Psoas muscle (tissue), 8 donors: ENCODE measurements around the gene ACSL3. TPM values are rescaled to one million over a fixed set of nuclear protein-coding genes. Genes with fewer than 3 reads are reported as not detected.
A peak's percentile ranks its signal among the peaks of the same experiment; 100 is the strongest.

Source experiments
- ATAC-seq, 4 donors: fragments of 200-7000 bp; cut with Tn5 transposase; one replicate each; pipeline ENCODE4 v1.9.1; 2020; ENCODE audit warnings: moderate library complexity in 3 of 4, mild to moderate bottlenecking in 2 of 4
- DNase-seq, 2 donors: peaks; one replicate each; pipeline ENCODE4 v3.0.0-alpha.2; 2020
- H3K27ac ChIP-seq: fragments of 200-600 bp; one replicate; pipeline ENCODE4 v1.8.0; 2022
- H3K27me3 ChIP-seq, 3 donors: fragments of 200-600 bp in 1 of 3; one replicate each; pipeline versions ENCODE4 v1.6.1 to v1.8.0; 2013 to 2022; ENCODE audit warnings: low read length in 2 of 3, mild to moderate bottlenecking in 2 of 3, moderate library complexity in 1 of 3; ENCODE audit not compliant: insufficient read depth in 3 of 3
- H3K36me3 ChIP-seq, 2 donors: fragments of 200-600 bp in 1 of 2; one replicate each; pipeline versions ENCODE4 v1.6.1 to v1.8.0; 2013 to 2022; ENCODE audit warnings: low read depth in 1 of 2, mild to moderate bottlenecking in 1 of 2, moderate library complexity in 1 of 2; ENCODE audit not compliant: insufficient read depth in 1 of 2
- H3K4me1 ChIP-seq: fragments of 200-600 bp; one replicate; pipeline ENCODE4 v1.8.0; 2022
- H3K4me3 ChIP-seq: fragments of 200-600 bp; one replicate; pipeline ENCODE4 v1.8.0; 2022; ENCODE audit warnings: mild to moderate bottlenecking
- H3K9me3 ChIP-seq: fragments of 200-600 bp; one replicate; pipeline ENCODE4 v1.8.0; 2022
- WGBS, 3 donors: extraction: QIAGEN DNeasy Blood & Tissue Kit; methylation state at CpG; one replicate each; pipeline versions ENCODE4 v1.1.6 to v1.1.7; 2013; 5-methylcytosine and 5-hydroxymethylcytosine counted together
- intact Hi-C, 2 donors: fragments of 100-400 bp; cut with DNase I; formaldehyde crosslinking; loops; one replicate each; pipeline versions ENCODE4 v1.11.0 to v1.14.2; 2022
- polyA plus RNA-seq, 3 donors: library from polyadenylated mRNA; stranded (reverse); fragments of 200-250 nt; gene quantifications; one replicate each; pipeline ENCODE4 v1.2.3, GENCODE V29; 2013
- total RNA-seq, 4 donors: library from RNA; stranded (reverse); fragmentation: NEBNext Ultra II Directional in 2 of 4; extraction: Animal tissue kit (Norgen Biotek cat#: 25700) in 2 of 4; gene quantifications; one replicate each; pipeline versions ENCODE4 v1.2.1 to v1.2.4, GENCODE V29; 2021 to 2023
- TF ChIP-seq, protein P1 (sequence below): fragments of 200-600 bp; IDR thresholded peaks from one replicate; pipeline ENCODE4 v1.8.0; 2022; ENCODE audit warnings: antibody characterized with exemption
- donor health status: healthy with polysubstance abuse.
- donor health status: DM: no; HTN: no; CAD: no; lungs with moderate emphysema.
- donor health status: Bipolar disorder and iron deficiency.
- donor health status: healthy.
- donor health status: DM: yes; HTN: yes; CAD: no.
- donor health status: DM: no; HTN: no; CAD: no.
- donor health status: DM: no; HTN: no; CAD: no.
- donor health status: DM: yes; HTN: yes; CAD: no.

Gene ACSL3
- total and polyA plus RNA-seq, 7 donors, result 13.5 to 136 (median 27.5) TPM

DNA sequence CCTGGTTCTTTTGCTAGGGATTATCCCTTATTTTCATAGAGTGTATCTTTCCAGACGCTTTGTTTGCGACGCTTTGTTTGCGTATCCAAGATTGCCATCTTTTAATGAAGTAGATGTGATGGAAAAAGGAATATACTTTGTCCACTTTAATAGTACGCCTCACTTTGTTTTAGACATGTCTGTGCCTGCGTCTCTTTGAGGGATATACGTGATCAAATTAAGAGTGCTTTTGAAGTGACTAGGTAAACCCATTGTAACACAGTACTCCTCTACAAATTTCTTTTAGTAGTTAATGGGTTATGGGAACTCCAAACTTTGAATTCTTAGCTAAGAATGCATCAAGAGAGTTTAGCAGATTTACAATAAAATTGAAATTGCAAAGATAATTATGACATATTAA is 27.9 kb downstream of the ACSL3 start:
- WGBS, 3 donors, result 96 to 98% (median 98%) methylated on average over 7 of the region's 7 CpGs
- H3K4me1 ChIP-seq, result peaks cover 65% of the 10 kb centered on the region
- intact Hi-C loops, result no loop called here

GRCh38 chr2:222891890-222892289 is 31.1 kb downstream of the ACSL3 start:
- peaks cover 55% of the 10 kb centered on the region for H3K4me1 ChIP-seq
- WGBS, 3 donors, result 27 to 42% (median 31%) methylated on average over 4 of the region's 4 CpGs
- intact Hi-C loops, result no loop called here
- peak overlapping the region; percentile 41 for H3K4me3 ChIP-seq
- H3K9me3 ChIP-seq, result no peaks in the 10 kb centered on the region
- TF ChIP-seq, protein P1, sequence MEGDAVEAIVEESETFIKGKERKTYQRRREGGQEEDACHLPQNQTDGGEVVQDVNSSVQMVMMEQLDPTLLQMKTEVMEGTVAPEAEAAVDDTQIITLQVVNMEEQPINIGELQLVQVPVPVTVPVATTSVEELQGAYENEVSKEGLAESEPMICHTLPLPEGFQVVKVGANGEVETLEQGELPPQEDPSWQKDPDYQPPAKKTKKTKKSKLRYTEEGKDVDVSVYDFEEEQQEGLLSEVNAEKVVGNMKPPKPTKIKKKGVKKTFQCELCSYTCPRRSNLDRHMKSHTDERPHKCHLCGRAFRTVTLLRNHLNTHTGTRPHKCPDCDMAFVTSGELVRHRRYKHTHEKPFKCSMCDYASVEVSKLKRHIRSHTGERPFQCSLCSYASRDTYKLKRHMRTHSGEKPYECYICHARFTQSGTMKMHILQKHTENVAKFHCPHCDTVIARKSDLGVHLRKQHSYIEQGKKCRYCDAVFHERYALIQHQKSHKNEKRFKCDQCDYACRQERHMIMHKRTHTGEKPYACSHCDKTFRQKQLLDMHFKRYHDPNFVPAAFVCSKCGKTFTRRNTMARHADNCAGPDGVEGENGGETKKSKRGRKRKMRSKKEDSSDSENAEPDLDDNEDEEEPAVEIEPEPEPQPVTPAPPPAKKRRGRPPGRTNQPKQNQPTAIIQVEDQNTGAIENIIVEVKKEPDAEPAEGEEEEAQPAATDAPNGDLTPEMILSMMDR, result no peak
- DNase-seq (no peak), ATAC-seq (peak in 2 of 4 donors; percentile 7 to 19)
- no peaks in the 10 kb centered on the region for H3K36me3 ChIP-seq
- H3K27me3 ChIP-seq, result no peaks in the 10 kb centered on the region
- peak overlapping the region; percentile 71 for H3K27ac ChIP-seq

More for the DNA sequence above, 27.9 kb downstream of the ACSL3 start:
- TF ChIP-seq, protein P1, result no peak
- Histone ChIP-seq H3K4me3 (no peak overlapping the region), H3K9me3 (no peaks in the 10 kb centered on the region), H3K36me3 (no peaks in the 10 kb centered on the region), H3K27ac (no peak overlapping the region), H3K27me3 (no peaks in the 10 kb centered on the region)
- no peak for ATAC-seq
- no peak for DNase-seq

DNA sequence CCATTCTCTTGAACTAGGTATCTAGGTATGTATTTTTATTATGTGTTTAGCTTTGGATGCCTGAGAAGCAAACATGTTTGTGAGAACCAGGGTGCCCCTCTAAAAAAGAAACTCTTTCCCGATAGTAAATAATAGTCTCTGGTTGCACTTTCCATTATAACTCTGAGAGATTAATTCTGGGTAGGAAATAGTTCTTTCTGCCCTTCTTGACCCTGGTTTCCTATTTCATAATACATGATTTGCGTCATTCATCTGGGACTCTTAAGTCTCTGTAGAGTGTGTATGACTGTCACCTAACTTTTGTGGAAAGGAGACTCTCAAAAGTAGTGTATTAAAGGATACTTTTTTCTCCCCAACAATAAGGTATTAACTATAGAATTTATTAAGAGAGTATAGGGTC is 31.5 kb downstream of the ACSL3 start:
- WGBS, 3 donors, result 2 to 6% (median 2%) methylated on average over 2 of the region's 2 CpGs
- TF ChIP-seq, protein P1, result no peak
- Histone ChIP-seq H3K27me3 (no peaks in the 10 kb centered on the region), H3K4me1 (peaks cover 51% of the 10 kb centered on the region), H3K36me3 (no peaks in the 10 kb centered on the region), H3K4me3 (peak overlapping the region; percentile 41), H3K27ac (peak overlapping the region; percentile 71), H3K9me3 (no peaks in the 10 kb centered on the region)
- ATAC-seq, result peak; percentile 48 to 91 (median 82)
- intact Hi-C loops, result no loop called here
- no peak for DNase-seq

DNA sequence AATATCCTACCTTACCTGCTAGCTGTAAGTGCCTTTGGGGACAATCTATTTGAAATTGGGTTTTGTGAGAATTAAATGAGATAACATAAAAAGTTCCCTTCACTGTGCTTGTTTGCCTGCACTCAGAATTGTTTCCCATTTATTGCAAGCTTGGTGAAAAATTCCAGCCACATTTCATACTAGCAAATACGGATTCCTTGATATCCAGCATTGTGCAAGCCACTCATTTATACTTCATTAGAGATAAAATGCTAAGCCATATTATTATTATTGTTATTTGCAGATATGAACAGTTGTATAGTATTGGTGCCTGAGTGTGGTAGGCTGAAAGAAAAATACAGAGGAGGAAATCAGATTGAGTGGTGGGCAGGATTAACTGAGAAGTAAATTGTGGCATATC is 31.9 kb downstream of the ACSL3 start:
- Histone ChIP-seq H3K27me3 (no peaks in the 10 kb centered on the region), H3K27ac (peak overlapping the region; percentile 71), H3K4me1 (peaks cover 48% of the 10 kb centered on the region), H3K4me3 (peak overlapping the region; percentile 41), H3K36me3 (no peaks in the 10 kb centered on the region), H3K9me3 (no peaks in the 10 kb centered on the region)
- WGBS, 3 donors, result 72 to 85% (median 81%) methylated on average over 1 of the region's 1 CpG
- TF ChIP-seq, protein P1, result no peak
- ATAC-seq, result peak in 1 of 4 donors; percentile 3
- intact Hi-C loops, result no loop called here
- no peak for DNase-seq

DNA sequence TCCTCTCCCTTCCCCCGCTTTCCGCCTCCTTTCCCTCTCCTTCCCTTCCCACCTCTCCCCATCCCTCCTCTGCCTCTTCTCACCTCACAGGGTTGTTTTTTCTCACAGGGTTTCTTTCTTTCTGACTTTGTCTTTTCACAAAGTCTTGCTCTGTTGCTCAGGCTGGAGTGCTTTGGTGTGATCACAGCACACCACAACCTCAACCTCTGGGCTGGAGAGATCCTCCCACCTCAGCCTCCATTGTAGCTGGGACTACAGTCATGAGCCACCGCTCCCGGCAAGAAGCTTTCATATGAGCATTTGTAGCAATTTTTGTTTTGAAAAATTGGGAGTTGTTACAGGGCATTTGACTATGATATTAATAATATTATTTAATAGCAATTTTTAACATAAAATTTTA is 32.9 kb downstream of the ACSL3 start:
- H3K27me3 ChIP-seq, result no peaks in the 10 kb centered on the region
- H3K4me1 ChIP-seq, result peaks cover 48% of the 10 kb centered on the region
- WGBS, 3 donors, result 97 to 99% (median 99%) methylated on average over 4 of the region's 4 CpGs
- H3K36me3 ChIP-seq, result no peaks in the 10 kb centered on the region
- H3K27ac ChIP-seq, result peak overlapping the region; percentile 2
- peak in 1 of 4 donors; percentile 40 for ATAC-seq
- no peak overlapping the region for H3K4me3 ChIP-seq
- intact Hi-C loops, result no loop called here
- TF ChIP-seq, protein P1, result no peak
- no peak for DNase-seq
- no peaks in the 10 kb centered on the region for H3K9me3 ChIP-seq
